RPMI8226 (cell line): ENCODE measurements around the gene BRD2.
"Not testable (repeated sequence)": the region's sequence is repeated elsewhere in the genome, so short reads cannot be mapped to it uniquely, and the experiment has no call there.

Source experiments
- DNase-seq: peaks from one replicate; pipeline ENCODE4 v3.0.0-alpha.2; 2015

Gene BRD2

DNA sequence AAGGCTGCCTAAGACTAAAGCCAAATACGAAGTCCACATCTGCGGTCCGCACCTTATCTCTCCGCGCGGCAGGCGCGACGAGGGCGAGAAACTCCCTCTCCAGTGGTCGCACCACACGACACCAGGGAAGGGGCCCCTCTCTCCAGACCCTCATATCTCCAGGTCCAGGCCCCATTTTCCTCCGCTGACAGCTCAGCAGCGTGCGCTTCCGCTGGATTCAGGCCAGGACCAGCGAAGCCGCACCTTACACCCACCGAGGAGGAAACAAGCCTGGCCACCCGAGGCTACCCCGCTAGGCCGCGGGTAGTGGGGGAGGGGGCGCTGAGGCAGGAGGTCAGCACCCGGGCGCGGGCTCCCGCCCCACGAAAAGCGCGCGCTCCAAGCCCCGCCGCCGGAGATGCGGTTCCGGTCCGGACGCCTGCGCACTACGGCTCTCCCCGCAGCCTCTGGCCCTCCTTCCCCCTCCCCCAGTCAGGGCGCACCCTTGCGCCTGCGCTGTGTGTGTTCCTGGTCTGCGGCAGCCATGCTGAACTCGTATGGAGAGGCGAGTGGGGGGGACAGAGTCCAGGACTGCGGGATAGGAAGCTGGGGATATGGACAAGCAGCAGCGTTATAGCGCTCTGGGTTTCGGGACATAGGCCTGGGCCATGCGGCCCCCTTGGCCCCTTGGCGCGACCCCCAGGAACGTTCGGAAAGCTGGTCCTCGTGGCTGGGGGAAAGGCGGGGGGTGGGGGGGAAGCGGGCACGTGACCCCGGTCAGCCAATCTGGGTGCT lies at the start of gene BRD2:
TSS of gene BRD2 (plus strand) at position 502 of the 774 bp plus-strand sequence. CDS start 4,305 bp downstream, outside the sequence.
- DNase-seq = peak; percentile 98

DNA sequence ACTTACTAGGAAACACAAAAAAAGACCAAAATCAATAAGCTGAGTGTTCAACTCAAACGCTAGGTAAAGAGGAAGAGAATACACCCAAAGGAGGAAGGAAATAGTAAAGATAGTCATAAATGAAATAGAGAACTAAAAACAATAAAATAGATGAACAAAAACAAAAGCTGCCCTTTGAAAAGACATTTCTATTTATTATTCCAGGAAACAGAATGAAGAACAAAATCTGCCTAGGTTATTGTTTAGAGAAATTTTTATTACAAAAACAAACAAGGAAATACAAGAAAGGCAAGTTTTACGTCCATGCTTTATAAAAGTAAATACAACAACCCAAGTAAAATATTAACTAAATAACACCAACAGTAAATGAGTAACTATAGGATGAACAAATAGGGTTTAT lies 47.7 kb upstream of the BRD2 start:
- DNase-seq = no peak

DNA sequence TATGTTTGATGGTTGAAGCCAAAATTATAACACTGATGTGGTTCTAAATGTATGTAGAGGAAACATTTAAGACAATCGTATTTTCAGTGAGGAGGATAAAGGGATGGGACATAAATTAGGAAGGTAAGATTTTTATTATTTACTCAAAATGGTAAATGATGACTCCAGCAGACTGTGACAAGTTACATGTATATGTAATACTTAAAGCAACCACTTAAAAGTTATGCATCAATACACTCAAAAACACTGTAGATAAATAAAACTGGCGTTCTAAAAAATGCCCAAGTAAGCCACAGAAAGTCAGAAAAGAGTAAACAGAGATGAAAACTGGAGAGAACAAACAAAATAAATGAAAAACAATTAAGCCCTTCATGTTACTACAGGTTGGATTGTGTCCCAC lies 46.3 kb upstream of the BRD2 start:
- no peak for DNase-seq

DNA sequence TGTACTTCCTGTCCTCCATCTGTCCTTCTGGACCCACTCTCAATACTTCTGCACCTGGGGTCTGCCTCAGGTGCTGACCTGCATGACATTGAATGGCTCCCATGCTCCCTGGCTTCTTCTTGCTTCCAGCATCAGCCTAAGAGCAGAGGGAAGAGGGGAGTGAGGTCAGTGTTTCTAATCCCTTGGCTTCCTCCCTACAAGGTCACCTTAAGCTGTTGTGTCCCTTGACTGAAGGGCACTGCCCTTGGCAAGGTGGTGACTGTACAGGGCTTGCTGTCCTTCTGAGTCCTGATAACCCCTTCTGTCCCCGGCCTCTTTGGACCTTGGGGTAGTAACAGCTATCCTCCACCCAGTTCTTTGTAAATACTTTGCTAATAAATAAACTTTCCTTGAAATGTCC lies 37.2 kb upstream of the BRD2 start:
- no peak for DNase-seq

DNA sequence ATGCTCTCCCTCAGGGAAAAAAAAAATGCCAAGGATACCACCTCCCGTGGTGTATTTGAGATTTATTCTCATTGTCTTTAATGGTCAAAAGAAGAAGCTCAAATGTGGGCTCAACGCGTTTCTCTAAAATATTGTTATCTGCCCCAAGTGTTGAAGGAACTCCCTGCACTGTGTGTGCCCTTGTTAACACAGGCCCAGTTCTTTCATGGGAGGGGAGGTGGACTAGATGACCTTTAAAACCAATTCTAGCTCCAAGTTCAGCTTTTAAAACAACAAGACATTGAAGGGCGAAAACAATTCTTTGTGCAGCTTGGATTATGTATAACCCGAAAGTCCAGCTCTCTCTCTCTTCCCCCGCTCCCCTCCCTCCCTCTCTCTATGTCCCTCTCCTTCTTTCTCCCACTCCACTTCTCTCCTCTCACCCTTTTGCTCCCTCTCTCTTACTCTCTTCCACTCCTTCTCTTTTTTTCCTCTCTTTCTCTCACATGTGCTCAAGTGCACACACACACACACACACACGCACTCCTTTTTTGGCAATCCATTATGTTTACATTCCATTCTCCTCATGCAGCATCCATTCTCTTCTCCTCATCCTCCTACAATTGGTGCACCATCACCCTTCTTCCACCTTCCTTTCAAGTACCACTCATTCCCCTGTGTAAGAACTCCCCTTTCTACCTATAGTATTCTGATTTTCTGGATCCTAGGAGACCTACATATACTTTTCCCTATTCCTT lies 36.1 kb upstream of the BRD2 start:
- no peak for DNase-seq

DNA sequence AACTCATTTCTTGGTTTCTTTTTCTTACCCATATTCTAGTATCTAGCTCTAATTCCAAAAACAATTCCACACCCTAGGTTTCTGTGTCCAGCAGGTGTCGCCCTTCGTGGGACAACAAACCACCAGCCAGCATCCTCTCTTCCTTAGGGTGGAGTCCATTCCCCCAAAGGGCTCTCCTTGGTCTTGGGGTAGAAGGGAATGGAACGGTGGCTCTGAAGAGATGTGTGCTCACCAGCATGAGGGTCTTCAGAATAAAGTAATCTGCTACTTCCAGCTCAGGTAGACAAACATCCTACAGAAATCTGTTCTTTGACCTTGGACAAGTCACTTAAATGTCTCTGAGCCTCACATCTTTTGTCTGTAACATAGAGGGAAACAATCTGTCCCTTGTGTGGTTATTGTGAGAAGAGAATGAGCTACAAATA lies 34.7 kb upstream of the BRD2 start:
- peak; percentile 72 for DNase-seq

DNA sequence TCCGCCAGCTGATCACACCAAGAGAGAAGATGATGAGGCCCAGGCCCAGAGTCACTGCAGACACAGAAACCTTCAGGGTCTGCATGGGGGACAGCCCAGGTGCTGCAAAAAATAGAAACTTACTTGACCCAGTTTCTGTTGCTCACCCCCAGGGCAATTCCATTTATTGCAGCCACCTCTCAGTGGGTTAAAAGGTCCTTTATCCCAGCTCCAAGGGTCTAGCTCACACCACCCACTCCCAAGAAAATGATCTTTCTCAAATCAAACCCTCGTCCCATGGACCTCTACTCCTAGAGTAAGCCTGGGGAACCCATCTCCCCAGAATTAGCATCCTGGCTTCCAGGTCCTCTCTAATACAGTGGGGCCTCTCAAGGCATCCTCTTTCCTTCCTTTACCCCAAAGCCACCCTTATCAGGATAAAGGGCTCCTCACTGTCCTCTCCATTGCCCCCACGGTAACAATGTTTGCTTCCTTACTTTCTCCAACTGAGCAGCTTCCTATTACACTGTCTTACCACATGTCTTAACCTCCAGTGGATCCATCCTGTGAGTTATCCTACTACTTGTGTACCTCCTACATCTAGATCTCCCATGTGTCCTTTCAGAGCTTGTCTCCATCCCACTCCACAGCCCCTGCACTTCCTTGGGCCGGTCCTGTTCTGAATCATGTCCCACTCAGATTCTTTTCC lies 32.7 kb upstream of the BRD2 start:
- DNase-seq = no peak

DNA sequence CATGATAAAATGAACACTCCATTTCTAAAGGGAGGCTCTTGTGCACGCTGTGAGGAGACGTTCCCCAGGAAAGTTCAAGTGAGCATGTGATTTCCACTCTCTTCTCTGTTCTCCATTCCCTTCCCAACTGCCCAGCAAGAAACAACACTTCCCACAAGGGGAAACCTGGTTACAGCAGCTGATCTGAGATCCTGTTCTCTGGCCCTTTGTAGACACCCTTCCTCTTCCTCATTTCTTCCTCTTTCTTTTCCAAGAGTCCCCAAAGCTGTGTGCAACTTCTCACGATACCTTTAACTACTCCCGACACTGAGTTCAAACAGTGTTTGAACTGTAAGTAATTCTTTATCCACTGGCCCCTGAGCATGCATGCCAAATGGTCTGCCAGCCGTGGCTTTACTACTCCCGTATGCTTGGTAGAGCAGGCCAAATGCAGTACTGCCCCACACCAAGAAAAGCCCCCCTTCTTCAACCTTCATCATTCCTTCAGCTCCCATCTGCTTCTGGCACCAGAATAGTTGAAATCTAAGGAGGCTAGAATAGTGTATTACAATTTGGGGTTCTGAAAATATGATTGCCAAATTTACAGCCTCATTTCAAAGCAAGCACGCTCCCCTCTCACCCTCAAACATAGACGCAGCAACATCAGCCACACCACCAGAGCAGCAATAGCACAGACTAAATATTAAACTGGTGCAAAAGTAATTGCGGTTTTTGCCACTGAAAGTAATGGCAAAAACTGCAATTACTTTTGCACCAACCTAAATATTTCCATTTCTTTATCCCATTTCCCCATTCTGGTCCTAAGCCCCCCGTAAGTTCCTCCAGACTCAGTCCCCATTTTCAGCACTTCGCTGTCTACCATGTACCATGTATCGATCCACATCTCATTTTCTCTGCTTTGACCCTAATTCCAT lies 31.9 kb upstream of the BRD2 start:
- no peak for DNase-seq

DNA sequence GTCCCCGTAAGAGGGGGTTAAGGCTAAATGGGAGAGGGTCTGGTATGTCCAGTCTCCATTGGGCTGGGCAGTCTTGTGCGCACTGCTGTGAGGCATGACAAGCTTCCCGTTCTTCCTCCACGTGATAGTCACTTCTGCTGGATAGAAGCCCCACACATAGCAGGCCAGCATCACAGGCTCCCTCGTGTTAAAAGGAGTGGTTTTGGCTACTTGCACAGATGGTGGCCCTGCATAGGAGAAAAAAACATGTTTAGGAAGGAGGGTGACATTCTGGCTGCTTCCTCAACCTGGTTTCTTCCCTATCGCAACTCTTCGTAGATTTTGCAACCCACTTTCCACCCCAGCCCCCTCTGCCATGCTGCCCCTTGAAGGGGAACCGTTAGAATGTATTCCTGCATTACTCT lies 31.2 kb upstream of the BRD2 start:
- DNase-seq = no peak

DNA sequence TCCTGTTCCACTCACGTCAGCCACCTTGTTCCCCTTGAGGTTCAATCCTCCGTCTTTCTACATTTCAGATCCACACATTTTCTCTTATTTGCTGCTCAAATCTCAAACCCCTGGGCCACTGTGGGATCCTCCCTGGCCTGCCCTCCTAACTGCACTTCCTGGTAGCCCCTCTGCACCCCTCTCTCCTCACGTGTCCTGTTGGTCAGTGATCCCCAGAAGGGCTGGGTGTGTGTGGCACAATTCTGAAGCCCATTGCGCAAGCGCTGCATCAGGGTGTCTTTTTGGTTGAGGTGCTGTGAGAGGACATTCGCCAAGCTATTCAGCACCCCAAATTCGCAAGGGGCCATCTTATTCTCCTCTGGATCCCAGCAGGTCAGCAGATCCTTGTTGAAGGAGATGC lies 29.9 kb upstream of the BRD2 start:
- DNase-seq = no peak

DNA sequence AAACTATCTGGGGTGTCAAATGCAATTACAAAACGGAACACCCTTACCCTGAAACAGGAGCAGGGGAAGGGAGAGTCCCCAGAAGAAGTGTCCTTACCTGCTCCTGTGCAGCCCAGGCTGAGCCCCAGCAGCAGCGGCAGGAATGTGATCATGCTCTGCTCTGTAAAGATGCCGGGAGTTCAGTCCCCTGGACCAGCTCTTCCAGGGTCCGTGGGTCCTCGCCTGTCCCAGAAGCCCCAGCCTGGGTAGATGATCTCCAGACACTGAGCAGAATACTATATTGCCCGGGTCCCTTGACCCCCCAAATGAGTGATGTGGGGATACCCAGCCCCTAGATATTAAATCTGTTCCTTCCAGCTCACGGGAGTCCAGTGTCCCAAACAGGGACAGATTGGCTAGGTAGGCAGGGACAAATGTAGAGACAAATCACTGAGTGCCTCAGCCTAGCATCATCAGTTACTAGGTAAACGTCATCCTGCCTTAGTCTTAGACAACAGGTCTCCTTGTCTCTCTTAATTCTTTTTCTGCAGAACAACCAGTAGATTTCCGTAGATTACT lies 27.7 kb upstream of the BRD2 start, which contains the start of gene HLA-DMB:
TSS of gene HLA-DMB (minus strand) at position 373 of the 558 bp plus-strand sequence. CDS start at position 152, 221 bp downstream.
- DNase-seq = peak; percentile 74

DNA sequence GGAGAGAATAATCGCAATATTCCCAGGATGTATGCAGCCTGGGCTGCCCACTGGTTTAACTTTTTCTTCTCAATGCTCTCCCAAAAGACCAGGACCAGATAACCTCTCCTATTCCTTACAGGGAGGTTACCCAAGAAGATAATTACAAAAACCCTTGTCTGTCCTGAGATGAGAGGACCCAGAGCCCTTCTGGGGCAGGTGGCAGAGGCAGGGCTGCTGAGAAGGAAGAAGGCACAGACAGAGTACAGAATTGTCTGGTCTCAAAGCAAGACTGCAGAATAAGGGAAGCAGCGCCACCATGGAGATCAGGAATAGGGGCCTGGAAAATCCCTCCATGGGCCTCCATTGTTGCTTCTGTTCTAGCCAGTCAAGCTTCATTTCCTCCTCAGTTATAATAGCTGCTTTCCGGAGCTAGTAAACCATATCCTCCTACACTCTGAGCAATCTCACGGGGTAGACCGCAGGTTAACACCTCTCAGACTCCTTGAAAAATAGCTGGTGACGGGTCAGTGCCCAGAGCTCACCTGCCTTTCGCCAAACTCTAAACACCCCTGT lies 27.1 kb upstream of the BRD2 start:
- DNase-seq = no peak

DNA sequence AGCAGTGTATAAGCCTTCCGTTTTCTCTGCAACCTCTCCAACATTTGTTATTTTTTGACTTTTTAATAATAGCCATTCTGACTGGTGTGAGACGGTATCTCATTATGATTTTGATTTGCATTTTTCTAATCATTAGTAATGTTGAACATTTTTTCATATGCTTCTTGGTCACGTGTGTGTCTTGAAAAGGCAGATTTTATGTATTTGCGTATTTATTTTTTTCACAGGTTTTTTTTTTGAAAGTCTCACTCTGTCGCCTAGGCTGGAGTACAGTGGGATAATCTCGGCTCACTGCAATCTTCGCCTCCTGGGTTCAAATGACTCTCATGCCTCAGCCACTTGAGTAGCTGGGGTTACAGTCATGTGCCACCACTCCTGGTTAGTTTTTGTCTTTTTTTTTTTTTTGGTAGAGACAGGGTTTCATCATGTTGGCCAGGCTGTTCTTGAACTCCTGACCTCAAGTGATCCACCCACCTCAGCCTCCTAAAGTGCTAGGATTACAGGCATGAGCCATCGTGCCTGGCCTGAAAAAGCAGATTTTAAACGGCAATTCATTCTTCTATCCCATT lies 25.8 kb upstream of the BRD2 start:
- DNase-seq = not testable (repeated sequence)

DNA sequence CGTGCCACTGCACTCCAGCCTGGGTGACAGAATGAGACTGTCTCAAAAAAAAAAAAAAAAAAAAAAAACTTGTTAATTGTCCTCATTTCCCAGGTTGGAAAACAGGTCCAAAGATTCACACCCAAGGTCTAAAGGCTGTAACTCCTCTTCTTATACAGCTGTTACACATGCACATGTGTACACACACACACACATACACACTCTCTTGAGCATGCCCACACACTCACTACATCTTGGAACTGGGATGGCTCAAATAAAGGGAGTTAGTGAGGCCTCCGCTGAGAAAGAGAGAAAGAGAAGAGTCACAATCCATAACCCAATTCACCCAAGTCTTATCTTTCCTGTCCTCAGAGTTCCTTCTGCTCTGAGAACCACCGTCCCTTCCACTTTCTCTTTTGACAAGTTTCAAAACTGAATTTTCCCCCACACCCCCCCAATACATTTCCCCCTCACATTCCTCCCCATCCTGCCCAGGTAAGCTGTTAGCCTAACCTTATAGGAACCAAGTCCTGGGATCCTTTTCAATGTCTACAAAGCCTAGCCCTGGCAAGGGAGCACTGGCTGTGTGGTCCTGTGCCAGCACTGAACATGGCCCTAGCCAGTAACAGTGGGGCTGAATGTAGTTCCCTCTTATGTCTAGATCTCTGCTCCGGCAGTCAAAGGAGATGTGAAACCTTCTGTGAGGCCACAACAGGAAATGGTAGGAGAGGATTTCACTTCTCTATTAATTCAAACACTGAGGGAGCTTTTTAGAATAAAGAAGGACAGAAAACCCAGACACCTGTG lies 24.3 kb upstream of the BRD2 start:
- peak; percentile 89 for DNase-seq

DNA sequence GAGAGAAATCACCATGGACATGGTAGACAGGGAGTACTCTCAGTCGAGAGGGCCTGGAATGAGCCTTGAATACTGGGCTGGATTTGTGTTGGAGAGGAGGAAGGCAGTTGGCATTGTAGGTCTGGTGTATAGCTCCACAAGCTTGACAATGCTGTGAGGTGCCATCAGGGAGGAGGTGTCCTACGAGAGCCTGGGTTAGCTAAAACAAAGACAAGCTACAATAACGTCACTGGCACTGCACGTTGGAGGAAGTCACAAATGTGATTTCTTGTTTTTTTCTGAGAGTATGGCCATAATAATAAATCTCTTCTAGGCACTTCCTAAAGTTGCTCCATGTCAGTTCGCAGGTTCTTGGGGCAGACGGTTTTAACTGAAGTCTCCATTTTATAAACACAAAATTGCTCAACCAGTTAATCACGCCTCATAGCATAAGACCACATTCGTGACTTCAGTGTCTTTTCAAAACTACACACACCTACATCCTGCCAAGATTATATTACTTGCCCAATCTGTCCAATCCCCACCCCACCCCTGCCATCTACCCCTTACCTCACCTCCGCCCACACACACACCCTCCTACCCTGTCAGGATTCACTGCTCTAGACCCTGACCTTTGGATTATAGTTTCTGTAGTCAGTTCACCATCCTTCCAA lies 23.2 kb upstream of the BRD2 start:
- DNase-seq = no peak

DNA sequence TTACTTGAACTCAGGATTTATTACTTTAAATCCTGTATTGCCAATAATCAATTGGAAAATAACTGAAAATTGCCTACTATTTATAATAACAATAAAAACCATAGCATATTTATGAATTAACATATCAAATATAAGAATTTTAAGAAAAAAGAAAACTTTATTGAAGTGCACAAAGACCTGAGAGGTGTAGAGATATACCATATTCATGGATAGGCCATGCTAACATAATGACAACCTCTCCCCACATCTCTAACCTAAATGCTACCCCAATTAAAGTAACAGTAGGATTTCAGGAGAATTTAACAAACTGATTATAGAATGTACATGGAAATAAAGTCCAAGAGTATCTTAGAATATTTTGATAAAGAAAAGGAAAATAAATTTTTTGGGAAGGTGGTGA lies 22.4 kb upstream of the BRD2 start:
- DNase-seq = no peak

DNA sequence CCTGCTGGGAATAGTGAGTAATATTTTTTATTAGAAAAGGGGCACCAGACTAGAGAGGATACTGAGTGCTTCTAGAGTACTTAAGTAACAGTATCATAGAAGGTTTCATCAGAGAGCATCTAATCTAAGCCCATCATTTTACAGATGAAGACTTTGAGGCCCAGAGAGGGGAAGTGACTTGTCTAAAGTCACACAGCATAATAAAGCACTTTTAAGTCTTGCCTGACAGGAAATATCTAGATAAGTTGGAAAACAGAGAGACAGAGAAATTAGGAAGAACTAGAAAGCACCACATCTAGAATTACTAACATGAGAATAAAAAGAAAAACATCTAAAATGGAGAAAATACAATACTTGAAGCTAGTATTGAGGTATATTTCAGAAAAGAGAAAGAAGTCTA lies 21.5 kb upstream of the BRD2 start:
- DNase-seq = no peak

DNA sequence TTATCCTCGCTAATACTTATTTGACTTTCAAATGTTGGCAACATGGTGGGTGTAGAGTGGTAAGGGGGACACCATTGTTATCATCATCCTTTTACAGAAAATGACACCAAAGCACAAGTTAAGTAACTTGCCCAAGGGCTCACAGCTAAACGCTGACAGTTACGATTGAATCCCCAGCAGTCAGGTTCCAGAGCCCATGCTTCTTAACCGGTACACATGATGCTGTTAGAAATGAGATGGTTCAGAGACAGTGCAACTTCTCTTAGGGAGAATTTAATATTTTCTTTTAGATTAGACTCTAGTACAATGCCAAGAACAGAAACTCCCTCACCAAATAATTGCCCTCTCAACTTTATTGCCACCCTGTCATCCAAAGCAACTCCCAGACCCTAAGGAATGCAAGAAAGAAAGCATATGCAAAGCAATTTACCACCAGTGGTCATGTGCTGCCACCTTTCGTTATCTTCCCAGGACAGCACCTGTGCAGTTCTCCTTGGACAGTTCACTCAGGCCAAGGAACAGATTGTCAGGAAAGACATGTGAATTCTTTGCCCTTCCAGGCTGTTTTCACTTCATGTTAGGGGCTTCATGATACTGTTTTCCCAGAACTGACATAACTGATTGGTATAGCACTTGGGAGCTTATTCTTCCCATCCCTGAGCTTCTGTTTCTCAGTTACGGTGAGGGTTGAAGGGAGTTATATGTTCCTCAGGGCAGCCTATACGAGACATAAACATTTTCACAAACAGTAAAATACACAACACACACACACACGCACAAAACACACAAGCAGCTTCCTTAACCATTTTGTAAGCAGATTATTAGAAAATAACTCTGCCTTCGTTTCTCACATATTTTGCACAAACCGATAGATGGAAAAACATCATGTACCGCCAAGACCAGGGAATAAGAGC lies 20.6 kb upstream of the BRD2 start:
- peak; percentile 60 for DNase-seq

DNA sequence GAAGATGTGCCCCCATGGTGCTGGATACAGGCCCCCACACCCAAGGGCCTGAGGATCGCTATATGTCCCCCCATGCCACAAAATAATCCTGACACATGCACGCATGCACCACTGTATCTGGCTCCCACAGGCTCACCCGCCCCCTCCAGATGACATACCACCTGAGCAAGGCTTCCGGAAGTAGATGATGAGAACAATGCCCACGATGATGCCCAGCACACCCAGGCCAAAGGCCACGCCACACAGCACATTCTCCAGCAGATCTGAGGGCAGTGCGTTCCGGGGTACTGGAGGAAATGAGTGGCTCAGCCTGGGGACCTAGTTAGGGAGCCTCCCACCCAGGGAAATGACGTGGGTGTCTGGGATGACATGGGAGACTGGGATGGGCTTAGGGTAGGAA lies 19.3 kb upstream of the BRD2 start:
- no peak for DNase-seq
